Upper lobe of left lung (tissue), 6 donors: Measurements from ENCODE around the gene EXOC2. TPM values are rescaled to one million over a fixed set of nuclear protein-coding genes. Genes with fewer than 3 reads are reported as not detected.

ENCODE experiments used
- ATAC-seq, 2 donors: fragments of 200-7000 bp; cut with Tn5 transposase; one replicate each; pipeline ENCODE4 v1.9.1; 2022; ENCODE audit warnings: mild to moderate bottlenecking in 2 of 2, moderate library complexity in 2 of 2; ENCODE audit not compliant: low FRiP score in 2 of 2
- DNase-seq, 2 donors: peaks; one replicate each; pipeline ENCODE4 v3.0.0-alpha.2; 2019 to 2020
- H3K27ac ChIP-seq, 4 donors: fragments of 200-600 bp; sonication (generic); one replicate each; pipeline ENCODE4 v1.5.1; 2016 to 2019
- H3K27me3 ChIP-seq, 4 donors: fragments of 200-600 bp; sonication (generic); one replicate each; pipeline ENCODE4 v1.5.1; 2017 to 2019
- H3K36me3 ChIP-seq, 4 donors: fragments of 200-600 bp; sonication (generic); one replicate each; pipeline ENCODE4 v1.5.1; 2016 to 2019
- H3K4me1 ChIP-seq, 4 donors: fragments of 200-600 bp; sonication (generic); one replicate each; pipeline ENCODE4 v1.5.1; 2018 to 2019
- H3K4me3 ChIP-seq, 4 donors: fragments of 200-600 bp; sonication (generic); one replicate each; pipeline ENCODE4 v1.5.1; 2017 to 2019; ENCODE audit warnings: mild to moderate bottlenecking in 2 of 4, moderate library complexity in 1 of 4
- H3K9me3 ChIP-seq, 4 donors: fragments of 200-600 bp; sonication (generic); one replicate each; pipeline ENCODE4 v1.5.1; 2018 to 2019
- EP300 ChIP-seq, 4 donors: sonication (generic); formaldehyde crosslinking; IDR thresholded peaks; one replicate each; pipeline ENCODE4 v1.5.1; 2017; ENCODE audit warnings: antibody characterized with exemption in 4 of 4, control low read depth in 2 of 4
- POLR2A ChIP-seq, 4 donors: fragments of 450-650 bp; IDR thresholded peaks; one replicate each; pipeline ENCODE4 v1.5.1; 2016 to 2017; ENCODE audit warnings: antibody characterized with exemption in 4 of 4, mild to moderate bottlenecking in 2 of 4
- POLR2AphosphoS5 ChIP-seq, 2 donors: sonication (generic); formaldehyde crosslinking; IDR thresholded peaks; one replicate each; pipeline ENCODE4 v1.5.1; 2017; ENCODE audit warnings: antibody characterized with exemption in 2 of 2
- WGBS, 2 donors: methylation state at CpG; one replicate each; pipeline ENCODE4 v1.1.5; 2017 to 2018; 5-methylcytosine and 5-hydroxymethylcytosine counted together
- total RNA-seq, 6 donors: library from RNA; depleted of rRNA in 4 of 6; stranded (reverse); fragments of >200 nt in 4 of 6; gene quantifications; one replicate each; pipeline versions ENCODE4 v1.1.0 to v1.2.1, GENCODE V29; 2016 to 2021
- TF ChIP-seq, protein P1 (sequence below), 6 experiments: fragments of 450-650 bp in 4 of 6; fragments of 200-600 bp in 2 of 6; sonication (generic) in 2 of 6; IDR thresholded peaks; one replicate each; pipeline ENCODE4 v1.5.1; 2016 to 2019; ENCODE audit warnings: antibody characterized with exemption in 6 of 6
- donor health status: DM: no; HTN: no; CAD: no; lungs with moderate emphysema.
- donor health status: DM: no; HTN: yes; CAD: no; lungs with severe emphysema.

The EXOC2 gene
- total RNA-seq, 6 donors from 2014 or later, result 16.5 to 31.4 (median 24.4) TPM

DNA sequence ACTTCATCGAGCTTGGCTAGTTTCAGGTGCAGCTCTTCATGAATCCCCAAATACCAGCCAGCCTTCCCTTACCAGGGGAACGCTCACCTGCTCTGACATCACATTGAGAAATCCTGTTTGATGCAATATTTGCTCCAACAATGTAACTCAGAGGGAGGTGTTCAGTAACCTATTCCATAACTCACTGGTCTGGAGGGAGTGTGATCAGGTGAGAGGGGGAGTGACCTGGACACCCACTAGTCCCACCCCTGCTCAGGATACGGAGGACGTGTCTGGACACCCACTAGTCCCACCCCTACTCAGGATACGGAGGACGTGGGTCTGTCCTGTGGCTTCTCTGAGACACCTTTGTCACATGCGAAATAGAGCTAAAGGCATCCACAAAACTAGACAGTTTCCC, 106.4 kb downstream of the EXOC2 start:
- Histone ChIP-seq H3K36me3 (peaks cover 0 to 22% (median 11%) of the 10 kb centered on the region in 4 donors), H3K4me3 (no peak overlapping the region), H3K9me3 (no peaks in the 10 kb centered on the region), H3K27me3 (no peaks in the 10 kb centered on the region), H3K27ac (no peak overlapping the region), H3K4me1 (no peaks in the 10 kb centered on the region)
- ATAC-seq (no peak), DNase-seq (no peak)
- WGBS, 2 donors, result 95 to 97% methylated on average over 5 to 7 of the region's 7 CpGs
- TF ChIP-seq, protein P1, sequence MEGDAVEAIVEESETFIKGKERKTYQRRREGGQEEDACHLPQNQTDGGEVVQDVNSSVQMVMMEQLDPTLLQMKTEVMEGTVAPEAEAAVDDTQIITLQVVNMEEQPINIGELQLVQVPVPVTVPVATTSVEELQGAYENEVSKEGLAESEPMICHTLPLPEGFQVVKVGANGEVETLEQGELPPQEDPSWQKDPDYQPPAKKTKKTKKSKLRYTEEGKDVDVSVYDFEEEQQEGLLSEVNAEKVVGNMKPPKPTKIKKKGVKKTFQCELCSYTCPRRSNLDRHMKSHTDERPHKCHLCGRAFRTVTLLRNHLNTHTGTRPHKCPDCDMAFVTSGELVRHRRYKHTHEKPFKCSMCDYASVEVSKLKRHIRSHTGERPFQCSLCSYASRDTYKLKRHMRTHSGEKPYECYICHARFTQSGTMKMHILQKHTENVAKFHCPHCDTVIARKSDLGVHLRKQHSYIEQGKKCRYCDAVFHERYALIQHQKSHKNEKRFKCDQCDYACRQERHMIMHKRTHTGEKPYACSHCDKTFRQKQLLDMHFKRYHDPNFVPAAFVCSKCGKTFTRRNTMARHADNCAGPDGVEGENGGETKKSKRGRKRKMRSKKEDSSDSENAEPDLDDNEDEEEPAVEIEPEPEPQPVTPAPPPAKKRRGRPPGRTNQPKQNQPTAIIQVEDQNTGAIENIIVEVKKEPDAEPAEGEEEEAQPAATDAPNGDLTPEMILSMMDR (IDR thresholded peaks at IDR 0.05), result no peak
- TF ChIP-seq POLR2A (IDR thresholded peaks at IDR 0.05) (no peak), EP300 (IDR thresholded peaks at IDR 0.05) (no peak)

DNA sequence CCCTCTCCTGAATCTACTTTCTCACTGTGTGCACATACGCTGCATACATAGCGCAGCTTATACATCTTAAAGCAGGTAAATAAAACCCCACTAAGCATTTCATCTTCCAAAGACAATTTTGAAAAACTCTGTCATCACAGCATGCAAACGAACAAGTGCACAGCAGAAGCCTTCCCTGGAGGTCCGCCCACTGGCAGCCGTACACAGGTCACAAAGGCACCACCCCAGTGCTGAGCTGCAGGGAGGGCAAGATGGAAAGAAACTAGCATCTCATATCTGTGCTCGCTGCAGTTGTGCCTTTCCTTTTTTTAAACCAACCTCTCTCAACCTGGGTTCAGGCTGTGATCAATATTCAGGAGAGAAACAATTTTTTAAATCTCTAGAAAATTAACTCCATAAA, 109.3 kb downstream of the EXOC2 start:
- no peak for TF ChIP-seq POLR2A (IDR thresholded peaks at IDR 0.05)
- TF ChIP-seq, protein P1 (IDR thresholded peaks at IDR 0.05), result no peak
- no peak for TF ChIP-seq POLR2AphosphoS5 (IDR thresholded peaks at IDR 0.05)
- no peak for TF ChIP-seq EP300 (IDR thresholded peaks at IDR 0.05)
- H3K27ac ChIP-seq, result no peak overlapping the region
- ATAC-seq, result no peak
- 89 to 92% methylated on average over 6 of the region's 6 CpGs for WGBS, 2 donors
- H3K36me3 ChIP-seq, result peaks cover 0 to 6% (median 1%) of the 10 kb centered on the region in 4 donors
- no peaks in the 10 kb centered on the region for H3K4me1 ChIP-seq
- no peak for DNase-seq
- no peaks in the 10 kb centered on the region for H3K9me3 ChIP-seq
- no peaks in the 10 kb centered on the region for H3K27me3 ChIP-seq
- H3K4me3 ChIP-seq, result no peak overlapping the region

DNA sequence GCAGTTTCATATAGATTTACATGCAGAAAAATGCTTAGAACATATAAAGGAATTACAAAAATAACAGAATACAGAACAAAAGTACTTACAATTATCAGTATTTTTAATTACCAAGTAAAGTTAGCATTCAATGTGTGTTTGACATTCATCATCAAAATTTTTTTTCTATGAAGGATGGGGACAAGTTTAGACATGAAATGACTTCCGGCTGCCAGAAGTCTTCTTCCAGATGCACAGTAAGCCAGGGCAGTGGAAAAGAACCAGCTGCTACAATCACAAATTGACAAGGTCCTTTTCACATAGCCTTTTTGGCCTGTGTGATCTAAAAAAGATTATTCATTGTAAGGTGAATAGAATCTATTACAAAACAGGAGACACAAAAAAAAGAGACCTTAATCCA, 109.8 kb downstream of the EXOC2 start:
- 68 to 78% methylated on average over 1 of the region's 1 CpG for WGBS, 2 donors
- Histone ChIP-seq H3K27me3 (no peaks in the 10 kb centered on the region), H3K36me3 (peaks cover 0 to under 1% (median 0%) of the 10 kb centered on the region in 4 donors), H3K9me3 (no peaks in the 10 kb centered on the region), H3K4me1 (no peaks in the 10 kb centered on the region), H3K27ac (no peak overlapping the region), H3K4me3 (no peak overlapping the region)
- DNase-seq (no peak), ATAC-seq (no peak)
- TF ChIP-seq POLR2A (IDR thresholded peaks at IDR 0.05) (no peak), EP300 (IDR thresholded peaks at IDR 0.05) (no peak), POLR2AphosphoS5 (IDR thresholded peaks at IDR 0.05) (no peak)
- TF ChIP-seq, protein P1 (IDR thresholded peaks at IDR 0.05), result no peak

DNA sequence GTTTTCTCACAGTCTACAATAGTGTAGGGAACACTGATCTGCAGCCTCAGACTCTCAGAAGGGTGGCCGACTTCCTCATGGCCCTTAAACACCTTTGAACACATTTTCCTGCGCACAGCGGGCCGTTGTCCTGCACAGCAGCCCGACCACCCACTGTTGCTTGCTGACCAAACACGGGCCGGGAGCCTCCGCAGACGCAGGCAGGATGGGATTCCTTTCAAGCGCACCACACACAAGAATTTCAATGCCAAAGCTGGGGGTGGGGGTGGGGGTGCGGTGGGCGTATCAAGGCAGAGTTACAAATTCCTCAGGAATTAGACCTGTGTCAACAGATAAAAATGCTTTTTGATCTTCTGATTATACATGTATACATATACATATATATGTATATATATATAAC, 110.6 kb downstream of the EXOC2 start:
- H3K4me1 ChIP-seq, result no peaks in the 10 kb centered on the region
- ATAC-seq (no peak), DNase-seq (peak in 1 of 2 donors; percentile 42)
- H3K4me3 ChIP-seq, result no peak overlapping the region
- H3K27me3 ChIP-seq, result no peaks in the 10 kb centered on the region
- H3K9me3 ChIP-seq, result no peaks in the 10 kb centered on the region
- H3K36me3 ChIP-seq, result no peaks in the 10 kb centered on the region
- H3K27ac ChIP-seq, result no peak overlapping the region
- TF ChIP-seq, protein P1 (IDR thresholded peaks at IDR 0.05), result no peak
- TF ChIP-seq POLR2AphosphoS5 (IDR thresholded peaks at IDR 0.05), result no peak
- no peak for TF ChIP-seq EP300 (IDR thresholded peaks at IDR 0.05)
- no peak for TF ChIP-seq POLR2A (IDR thresholded peaks at IDR 0.05)
- WGBS, 2 donors, result 83 to 84% methylated on average over 12 of the region's 12 CpGs

DNA sequence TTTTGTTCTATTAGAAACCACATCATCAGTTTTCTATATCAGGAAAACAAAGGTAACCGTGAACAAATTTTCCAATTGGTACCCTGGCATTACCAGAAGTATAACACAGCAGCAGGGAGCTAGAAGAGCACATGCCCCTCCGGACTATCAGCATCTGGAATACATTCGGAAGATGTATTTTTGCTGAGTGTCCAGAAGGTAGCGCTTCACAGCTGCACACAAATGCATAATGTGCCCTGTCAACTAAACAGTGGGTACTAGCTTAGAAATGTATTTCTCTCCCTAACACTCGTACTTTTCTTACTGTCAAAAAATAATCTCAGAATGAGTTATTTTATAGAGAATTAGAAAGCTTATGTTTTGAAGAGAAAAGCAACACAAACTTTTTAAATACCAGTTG, 113.6 kb downstream of the EXOC2 start:
- TF ChIP-seq POLR2AphosphoS5 (IDR thresholded peaks at IDR 0.05) (no peak), EP300 (IDR thresholded peaks at IDR 0.05) (no peak), POLR2A (IDR thresholded peaks at IDR 0.05) (no peak)
- TF ChIP-seq, protein P1 (IDR thresholded peaks at IDR 0.05), result no peak
- H3K4me3 ChIP-seq, result no peak overlapping the region
- H3K27me3 ChIP-seq, result no peaks in the 10 kb centered on the region
- ATAC-seq (no peak), DNase-seq (no peak)
- no peaks in the 10 kb centered on the region for H3K4me1 ChIP-seq
- WGBS, 2 donors, result 83 to 92% methylated on average over 5 of the region's 5 CpGs
- peaks cover 0 to 16% (median 3%) of the 10 kb centered on the region in 4 donors for H3K36me3 ChIP-seq
- H3K9me3 ChIP-seq, result no peaks in the 10 kb centered on the region
- H3K27ac ChIP-seq, result no peak overlapping the region
